ENCODE measurements around the gene SCAPER. TPM values are rescaled to one million over a fixed set of nuclear protein-coding genes. Genes with fewer than 3 reads are reported as not detected.

The SCAPER gene
- total and polyA plus RNA-seq, 10 of the 15 experiments (the other 5 are each of a cell fraction or from before 2014, with no cell fraction given): 1.0 to 7.7 (median 3.9) TPM

- ChIA-PET POLR2A (no interaction called here), SMC1A (ENCODE audit: uncharacterized antibody, unreplicated experiment) (interaction anchor here (0.7 kb wide), 1 partner anchor 115 kb away, joined by 3 read pairs; no protein-coding TSS in a partner anchor), CTCF (interaction anchor here (0.9 kb wide), 1 partner anchor 17 kb away, joined by 3 read pairs; no protein-coding TSS in a partner anchor), RAD21 (ENCODE audit: unreplicated experiment) (no interaction called here)
- H3K27ac ChIP-seq (ENCODE audit: control insufficient read depth, insufficient read depth): no peak overlapping the region
- no TSS peak for BruUV-seq (replicated peaks)
- no peak overlapping the region for H3K9ac ChIP-seq (ENCODE audit: control insufficient read depth, insufficient read depth, low read length)
- no peak overlapping the region for H2AFZ ChIP-seq (ENCODE audit: control insufficient read depth, low read depth, low read length)
- no peaks in the 10 kb centered on the region for H4K20me1 ChIP-seq (ENCODE audit: control insufficient read depth, insufficient read depth)
- no peaks in the 10 kb centered on the region for H3K36me3 ChIP-seq (ENCODE audit: control insufficient read depth in 2 of 2, insufficient read depth in 2 of 2, low read length in 1 of 2)
- in situ Hi-C loops (cut with MboI) (no loop called here), intact Hi-C loops (cut with micrococcal nuclease; ENCODE audit: unreplicated experiment) (no loop called here)
- no peak for ATAC-seq
- 98% methylated on average over 3 of the region's 3 CpGs for WGBS (ENCODE audit: insufficient coverage, insufficient replicate concordance, low lambda C conversion rate, missing lambda C conversion rate)
- H3K4me2 ChIP-seq (ENCODE audit: control insufficient read depth, insufficient read depth): no peak overlapping the region
- H3K4me1 ChIP-seq (ENCODE audit: control insufficient read depth, insufficient read depth, low read length): no peaks in the 10 kb centered on the region
- peak; percentile 70 for FAIRE-seq
- no peaks in the 10 kb centered on the region for H3K79me2 ChIP-seq (ENCODE audit: control insufficient read depth, insufficient read depth, low read length)
- H3K27me3 ChIP-seq (replicated peaks in 1 of 2; ENCODE audit: control insufficient read depth in 2 of 2, insufficient read depth in 2 of 2, low read length in 1 of 2): no peaks in the 10 kb centered on the region
- no peak overlapping the region for H3K4me3 ChIP-seq
- H3K9me3 ChIP-seq (replicated peaks; ENCODE audit: control insufficient read depth, insufficient read depth, low read length): no peaks in the 10 kb centered on the region; the same call in 1 of the 3 replicates
- TF ChIP-seq IRF4 (IDR thresholded peaks at IDR 0.05; ENCODE audit: low read depth, low read length): no peak
- no peak for TF ChIP-seq IKZF2 (IDR thresholded peaks at IDR 0.05)
- TF ChIP-seq CEBPB (IDR thresholded peaks at IDR 0.05; ENCODE audit: borderline replicate concordance in 1 of 2, low read depth in 2 of 2, low read length in 2 of 2): no peak
- no peak for TF ChIP-seq BMI1 (IDR thresholded peaks at IDR 0.05; ENCODE audit: borderline replicate concordance)
- no peak for TF ChIP-seq POU2F2 (IDR thresholded peaks at IDR 0.05; ENCODE audit: borderline replicate concordance, low read depth, low read length)
- DNase-seq (ENCODE audit: low read depth, low spot score): no peak
These were observed 444.8 kb downstream of the SCAPER start for GRCh38 chr15:76460347-76460746.

GRCh38 chr15:76451540-76451939, 453.6 kb downstream of the SCAPER start:
- WGBS (ENCODE audit: insufficient coverage, insufficient replicate concordance, low lambda C conversion rate, missing lambda C conversion rate): 0% methylated on average over 1 of the region's 1 CpG
- H3K9me3 ChIP-seq (replicated peaks; ENCODE audit: control insufficient read depth, insufficient read depth, low read length): no peaks in the 10 kb centered on the region
- DNase-seq (ENCODE audit: low read depth, low spot score) (no peak), FAIRE-seq (no peak), ATAC-seq (no peak)
- RAD21 ChIA-PET (ENCODE audit: unreplicated experiment): no interaction called here
- H3K27ac ChIP-seq (ENCODE audit: control insufficient read depth, insufficient read depth): no peak overlapping the region
- no peaks in the 10 kb centered on the region for H3K36me3 ChIP-seq (ENCODE audit: control insufficient read depth in 2 of 2, insufficient read depth in 2 of 2, low read length in 1 of 2)
- H2AFZ ChIP-seq (ENCODE audit: control insufficient read depth, low read depth, low read length): no peak overlapping the region
- intact Hi-C loops (cut with micrococcal nuclease; ENCODE audit: unreplicated experiment) (no loop called here), in situ Hi-C loops (cut with MboI) (no loop called here)
- no TSS peak for BruUV-seq (replicated peaks)
- CTCF ChIA-PET: no interaction called here
- POLR2A ChIA-PET: no interaction called here
- no peak overlapping the region for H3K4me2 ChIP-seq (ENCODE audit: control insufficient read depth, insufficient read depth)
- H3K9ac ChIP-seq (ENCODE audit: control insufficient read depth, insufficient read depth, low read length): no peak overlapping the region
- no peak for TF ChIP-seq ZNF217 (IDR thresholded peaks at IDR 0.05)
- no peak for TF ChIP-seq MYC (IDR thresholded peaks at IDR 0.05; ENCODE audit: insufficient read depth, insufficient read length, insufficient replicate concordance, low read length, severe bottlenecking)
- TF ChIP-seq NFYA (IDR thresholded peaks at IDR 0.05; ENCODE audit: borderline replicate concordance, low read depth, low read length): no peak
- TF ChIP-seq SRF (IDR thresholded peaks at IDR 0.05; ENCODE audit: low read depth in 2 of 2, low read length in 2 of 2): no peak
- TF ChIP-seq BACH1 (IDR thresholded peaks at IDR 0.05; ENCODE audit: borderline replicate concordance): no peak
- TF ChIP-seq USF1 (IDR thresholded peaks at IDR 0.05; ENCODE audit: borderline replicate concordance, extremely low read length, insufficient read depth, low read depth, low read length): no peak
- no peak overlapping the region for H3K4me3 ChIP-seq
- SMC1A ChIA-PET (ENCODE audit: uncharacterized antibody, unreplicated experiment): no interaction called here
- H3K4me1 ChIP-seq (ENCODE audit: control insufficient read depth, insufficient read depth, low read length): no peaks in the 10 kb centered on the region
- no peaks in the 10 kb centered on the region for H3K79me2 ChIP-seq (ENCODE audit: control insufficient read depth, insufficient read depth, low read length)
- no peaks in the 10 kb centered on the region for H4K20me1 ChIP-seq (ENCODE audit: control insufficient read depth, insufficient read depth)
- no peaks in the 10 kb centered on the region for H3K27me3 ChIP-seq (replicated peaks in 1 of 2; ENCODE audit: control insufficient read depth in 2 of 2, insufficient read depth in 2 of 2, low read length in 1 of 2)

Data from GM12878 (cell line).